ELF-1 (cell line): Measurements from ENCODE around the gene RETSAT.
"Not testable (repeated sequence)": the region's sequence is repeated elsewhere in the genome, so short reads cannot be mapped to it uniquely, and the experiment has no call there.

Experiments
- DNase-seq: peaks from one replicate; pipeline ENCODE4 v3.0.0-alpha.2; 2016; ENCODE audit warnings: low read depth, low spot score

RETSAT gene

GRCh38 chr2:85380048-85380447 is 25.7 kb upstream of the RETSAT start:
- DNase-seq: no peak

DNA sequence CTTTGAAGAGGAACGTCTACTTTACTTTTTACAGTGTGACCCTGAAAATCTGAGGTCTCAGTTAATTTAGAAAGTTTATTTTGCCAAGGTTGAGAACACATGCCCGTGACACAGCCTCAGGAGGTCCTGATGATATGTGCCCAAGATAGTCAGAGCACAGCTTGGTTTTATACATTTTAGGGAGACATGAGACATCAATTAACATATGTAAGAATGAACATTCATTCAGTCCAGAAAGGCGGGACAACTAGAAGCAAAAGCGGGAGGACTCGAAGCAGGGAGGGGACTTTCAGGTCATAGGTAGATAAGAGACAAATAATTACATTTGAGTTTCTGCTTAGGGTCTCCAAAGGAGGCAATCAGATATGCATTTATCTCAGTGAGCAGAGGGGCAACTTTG is 23.9 kb upstream of the RETSAT start:
- DNase-seq: no peak

- DNase-seq: no peak
Observed at GRCh38 chr2:85377083-85377482, 22.8 kb upstream of the RETSAT start.

- no peak for DNase-seq
Observed at GRCh38 chr2:85376291-85377065, 22.1 kb upstream of the RETSAT start.

DNA sequence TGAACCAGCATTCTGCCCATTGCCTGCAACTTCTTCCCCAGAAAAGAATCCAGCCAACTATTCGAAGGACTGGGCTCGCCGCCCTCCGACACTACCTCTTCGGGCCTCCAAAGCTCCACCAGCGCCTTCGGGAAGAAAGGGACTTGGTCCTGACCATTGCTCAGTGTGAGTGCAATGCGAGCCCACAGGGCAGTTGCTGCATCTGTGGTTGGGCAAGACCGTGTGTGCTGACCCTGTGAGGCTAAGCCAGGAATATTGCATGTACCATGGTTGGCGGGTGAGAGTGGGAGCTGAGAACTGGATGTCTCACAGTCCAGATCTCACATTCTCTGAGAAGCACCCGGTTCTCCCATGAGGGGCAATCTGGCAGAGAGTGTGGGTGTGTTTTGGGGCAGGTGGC is 16.7 kb upstream of the RETSAT start:
- no peak for DNase-seq

GRCh38 chr2:85369500-85369899 is 15.2 kb upstream of the RETSAT start:
- no peak for DNase-seq

DNA sequence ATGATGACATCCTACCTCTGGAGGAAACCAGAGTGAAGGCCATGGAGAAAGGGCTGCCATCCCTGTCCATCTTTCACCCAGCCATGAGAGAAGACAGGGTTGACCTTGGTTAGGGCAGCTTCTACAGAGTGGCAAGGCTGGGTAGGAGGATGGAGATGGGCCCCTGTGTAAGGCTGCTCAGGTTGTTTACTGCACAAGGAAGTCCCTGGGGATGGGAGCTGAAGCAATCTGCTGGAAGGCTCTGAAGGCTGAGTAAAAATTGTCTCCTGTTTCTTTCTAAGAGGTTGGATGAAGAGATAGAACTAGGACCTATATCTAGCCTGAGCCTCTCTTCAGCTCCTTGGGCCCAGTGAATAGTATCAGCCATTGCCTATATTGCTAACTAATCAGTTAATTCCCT is 14.6 kb upstream of the RETSAT start:
- DNase-seq: no peak

- DNase-seq: no peak
Observed at GRCh38 chr2:85367180-85367579, 12.9 kb upstream of the RETSAT start.

- not testable (repeated sequence) for DNase-seq
Observed at GRCh38 chr2:85362653-85363387, 8.5 kb upstream of the RETSAT start.

DNA sequence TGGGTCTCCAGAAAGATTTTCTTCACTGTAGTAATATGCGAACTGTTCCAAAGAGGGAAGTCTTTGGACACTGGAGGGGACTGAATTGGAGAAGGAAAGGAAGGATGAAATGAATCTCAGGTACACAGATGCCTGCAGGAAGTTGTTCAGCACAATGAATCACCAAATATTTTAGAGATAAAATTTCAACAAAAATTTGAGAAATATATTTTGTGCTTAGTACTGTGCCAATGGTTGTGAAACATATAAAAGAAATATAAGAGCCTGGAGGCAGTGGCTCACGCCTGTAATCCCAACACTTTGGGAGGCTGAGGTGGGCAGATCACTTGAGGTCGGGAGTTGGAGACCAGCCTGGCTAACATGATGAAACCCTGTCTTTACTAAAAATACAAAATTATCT is 3.4 kb upstream of the RETSAT start:
- no peak for DNase-seq

- DNase-seq: no peak
Observed at GRCh38 chr2:85356186-85356585, 1.9 kb upstream of the RETSAT start.

GRCh38 chr2:85355521-85355920 is 1.2 kb upstream of the RETSAT start:
- no peak for DNase-seq

DNA sequence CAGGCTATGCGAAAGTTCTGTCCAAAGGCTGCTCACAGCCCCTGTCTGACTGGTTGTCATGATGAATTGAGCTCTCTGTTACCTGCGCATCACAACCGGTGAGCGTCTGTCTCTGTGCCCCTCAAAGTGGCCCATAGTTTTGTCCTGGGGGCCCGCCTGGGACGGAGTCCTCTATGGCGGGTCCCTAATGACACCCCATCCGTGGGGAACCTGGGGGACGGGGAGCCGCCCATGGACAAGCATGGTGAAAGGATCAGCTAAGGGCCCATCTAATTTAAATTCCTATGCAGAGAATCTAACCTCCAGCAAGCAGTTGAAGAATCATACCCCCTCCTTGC is 714 bp upstream of the RETSAT start:
- no peak for DNase-seq

DNA sequence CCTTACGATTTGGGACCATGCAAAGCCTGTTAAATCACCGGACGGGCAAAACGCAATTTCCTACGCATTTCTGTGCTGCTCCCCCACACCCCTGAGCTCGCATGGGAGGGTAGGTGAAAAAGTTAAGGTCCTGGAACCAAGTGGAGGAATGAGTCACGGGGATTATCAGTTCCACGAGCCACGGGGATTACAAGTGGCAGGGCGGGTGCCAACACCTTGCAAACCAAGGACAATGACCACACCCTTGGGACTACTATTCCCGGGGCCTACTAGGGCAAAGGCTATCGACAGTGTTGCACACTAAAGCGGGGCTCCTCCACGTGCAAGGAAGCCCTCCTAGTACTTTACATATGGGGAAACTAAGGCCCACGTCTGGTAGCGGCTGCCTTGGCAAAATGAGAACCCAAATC is 447 bp downstream of the RETSAT start:
- no peak for DNase-seq

- no peak for DNase-seq
Observed at GRCh38 chr2:85347599-85347998, 6.7 kb downstream of the RETSAT start.

GRCh38 chr2:85344356-85344954 is 9.9 kb downstream of the RETSAT start:
- DNase-seq: no peak

DNA sequence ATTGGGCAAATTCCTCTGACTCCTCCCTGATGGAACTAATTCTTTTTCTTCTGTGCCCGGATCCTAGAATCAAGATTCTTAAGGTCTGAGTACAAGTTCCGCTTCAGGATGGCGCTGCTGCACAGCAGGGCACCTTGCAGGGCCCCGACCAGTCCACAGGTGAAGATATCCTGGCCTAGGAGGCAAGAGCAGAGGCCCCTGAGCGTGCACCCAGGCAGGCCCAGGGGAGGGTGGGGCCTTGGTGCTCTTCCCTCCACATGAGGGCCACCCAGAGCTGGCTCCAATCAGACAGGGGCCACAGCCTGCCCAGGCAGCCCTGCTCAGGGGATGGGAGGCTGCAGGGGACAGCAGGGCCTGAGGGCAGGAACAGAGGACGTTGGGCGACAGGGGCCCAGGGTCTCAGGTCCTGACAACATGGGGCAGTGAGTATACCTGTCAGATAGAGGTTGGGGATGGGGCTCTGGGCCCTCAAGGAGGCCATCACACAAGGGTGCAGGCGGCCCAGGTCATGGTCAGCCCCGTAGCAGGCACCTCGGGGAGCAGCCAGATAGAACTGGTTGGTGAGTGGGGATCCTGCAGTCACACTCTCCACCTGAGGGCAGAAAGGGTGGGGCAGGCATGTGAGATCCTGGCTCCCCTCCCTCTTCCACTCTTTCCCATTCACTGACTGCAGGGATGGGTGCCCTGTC is 11.0 kb downstream of the RETSAT start:
- not testable (repeated sequence) for DNase-seq

- DNase-seq: peak; percentile 36
Observed at GRCh38 chr2:85342156-85342555, 12.2 kb downstream of the RETSAT start.

DNA sequence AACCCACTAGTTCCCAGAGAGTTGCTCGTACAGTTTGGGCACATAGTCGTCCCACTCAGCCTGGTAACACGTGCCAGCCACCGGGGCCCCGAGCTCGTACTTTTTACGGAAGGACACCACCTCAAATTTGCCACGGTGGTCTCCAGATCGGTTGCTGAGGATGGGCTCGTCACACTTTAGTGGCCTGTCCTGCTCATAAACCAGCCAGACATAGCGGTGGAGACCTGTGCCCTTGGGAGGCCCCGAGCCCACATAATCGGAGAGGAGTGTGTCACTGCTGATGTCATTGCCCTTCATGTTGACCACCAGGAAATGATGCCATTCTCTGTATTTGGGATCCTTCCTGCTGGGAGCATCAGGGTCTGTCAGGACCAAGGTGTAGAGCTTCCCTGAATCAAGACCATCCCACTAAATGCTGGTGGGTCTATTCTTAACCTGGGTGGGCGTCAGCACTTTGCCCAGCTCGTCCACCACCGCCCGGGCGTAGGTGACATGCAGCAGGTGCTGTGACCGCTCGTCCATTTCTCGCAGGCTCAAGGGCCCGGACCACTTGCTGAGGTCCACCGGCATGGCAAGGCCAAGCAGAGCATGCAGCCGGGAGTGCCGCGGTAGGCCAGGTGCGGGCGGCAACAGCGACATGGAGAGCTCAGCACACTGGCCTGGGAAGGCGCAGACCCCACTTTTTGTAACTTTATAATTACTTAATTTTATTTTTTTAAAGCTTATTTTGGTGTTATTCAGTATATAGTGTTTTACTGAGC is 12.9 kb downstream of the RETSAT start:
- no peak for DNase-seq

GRCh38 chr2:85340034-85340892 is 14.1 kb downstream of the RETSAT start:
- no peak for DNase-seq

DNA sequence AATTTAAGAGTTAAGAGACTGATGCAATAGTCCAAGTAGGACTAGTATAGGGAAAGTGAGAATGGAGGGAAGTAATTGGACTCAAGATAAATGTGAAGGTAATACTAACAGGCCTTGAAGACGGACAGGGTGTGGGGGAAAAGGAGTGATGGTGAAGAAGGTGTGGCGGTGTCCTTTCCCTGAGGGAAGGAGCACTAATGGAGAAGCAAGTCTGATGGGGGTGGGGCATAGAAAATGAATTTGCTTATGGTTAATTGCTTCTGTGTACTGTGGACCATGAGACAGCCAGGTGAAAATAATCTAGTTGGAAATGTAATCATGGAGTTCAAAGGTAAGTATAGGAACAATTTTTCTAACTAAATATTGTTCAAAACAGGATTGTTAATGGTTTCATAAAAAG is 19.4 kb downstream of the RETSAT start:
- DNase-seq: no peak
